Spleen (tissue), 11 donors: ENCODE data around the gene TAS2R30. TPM values are rescaled to one million over a fixed set of nuclear protein-coding genes. Genes with fewer than 3 reads are reported as not detected.

Experiments
- DNase-seq: peaks from one replicate; pipeline ENCODE4 v3.0.0-alpha.2; 2020
- H3K27ac ChIP-seq, 8 donors: fragments of 200-600 bp; sonication (generic) in 7 of 8; 1 replicate in 4 of 8; 2 replicates in 4 of 8; pipeline versions ENCODE4 v1.5.0 to v1.8.0; 2016 to 2021; ENCODE audit warnings: inconsistent platforms in 4 of 8, mild to moderate bottlenecking in 4 of 8, moderate library complexity in 1 of 8
- H3K27me3 ChIP-seq, 7 donors: fragments of 200-600 bp; sonication (generic) in 6 of 7; replicated peaks in 1 of 7; 1 replicate in 4 of 7; 2 replicates in 3 of 7; pipeline versions ENCODE4 v1.5.0 to v1.8.0; 2016 to 2021; ENCODE audit warnings: inconsistent platforms in 3 of 7, mild to moderate bottlenecking in 1 of 7
- H3K36me3 ChIP-seq, 6 donors: fragments of 200-600 bp; sonication (generic) in 5 of 6; 1 replicate in 4 of 6; 2 replicates in 2 of 6; pipeline versions ENCODE4 v1.5.0 to v1.8.0; 2016 to 2021; ENCODE audit warnings: inconsistent platforms in 2 of 6
- H3K4me1 ChIP-seq, 6 donors: fragments of 200-600 bp; sonication (generic) in 5 of 6; 1 replicate in 3 of 6; 2 replicates in 3 of 6; pipeline versions ENCODE4 v1.5.0 to v1.8.0; 2016 to 2021; ENCODE audit warnings: inconsistent platforms in 3 of 6
- H3K4me3 ChIP-seq, 8 donors: fragments of 200-600 bp; sonication (generic) in 7 of 8; 1 replicate in 4 of 8; 2 replicates in 4 of 8; pipeline versions ENCODE4 v1.5.0 to v1.8.0; 2016 to 2021; ENCODE audit warnings: inconsistent platforms in 4 of 8, mild to moderate bottlenecking in 4 of 8, moderate library complexity in 2 of 8
- H3K9me3 ChIP-seq, 8 donors: fragments of 200-600 bp; sonication (generic) in 7 of 8; 1 replicate in 4 of 8; 2 replicates in 4 of 8; pipeline versions ENCODE4 v1.5.0 to v1.8.0; 2016 to 2021; ENCODE audit warnings: inconsistent platforms in 4 of 8
- POLR2A ChIP-seq, 3 donors: fragments of 450-650 bp; IDR thresholded peaks; one replicate each; pipeline ENCODE4 v1.5.1; 2017; ENCODE audit warnings: antibody characterized with exemption in 3 of 3, mild to moderate bottlenecking in 1 of 3
- POLR2AphosphoS5 ChIP-seq, 3 donors: sonication (generic); formaldehyde crosslinking; IDR thresholded peaks; one replicate each; pipeline ENCODE4 v1.5.1; 2017; ENCODE audit warnings: antibody characterized with exemption in 3 of 3
- WGBS, 5 donors: extraction: QIAGEN DNeasy Blood & Tissue Kit in 3 of 5; methylation state at CpG; one replicate each; pipeline versions ENCODE4 v1.1.5 to v1.1.7; 2013 to 2018; 5-methylcytosine and 5-hydroxymethylcytosine counted together
- intact Hi-C: fragments of 100-400 bp; cut with DNase I; formaldehyde crosslinking; loops from one replicate; pipeline ENCODE4 v1.15.0; 2023; ENCODE audit warnings: low total_unique reads
- polyA plus RNA-seq, 3 donors: library from polyadenylated mRNA; stranded (reverse); fragments of 200-250 nt; gene quantifications; one replicate each; pipeline ENCODE4 v1.2.1, GENCODE V29; 2013
- total RNA-seq, 7 donors: library from RNA; depleted of rRNA in 3 of 7; stranded (reverse); fragments of >200 nt in 3 of 7; fragmentation: NEBNext Ultra II Directional in 4 of 7; extraction: Animal tissue kit (Norgen Biotek cat#: 25700) in 4 of 7; gene quantifications; one replicate each; pipeline versions ENCODE4 v1.1.0 to v1.2.1, GENCODE V29; 2016 to 2021
- TF ChIP-seq, protein P1 (sequence below), 11 experiments: fragments of 200-600 bp in 7 of 11; fragments of 450-650 bp in 4 of 11; sonication (generic) in 4 of 11; IDR thresholded peaks in 8 of 11; conservative IDR thresholded peaks in 3 of 11; 1 replicate in 7 of 11; 2 replicates in 4 of 11; pipeline versions ENCODE4 v1.4.0 to v1.8.0; 2016 to 2021; ENCODE audit warnings: antibody characterized with exemption in 11 of 11, inconsistent platforms in 4 of 11, mild to moderate bottlenecking in 1 of 11
- donor health status: healthy with polysubstance abuse.
- donor health status: DM: no; HTN: no; CAD: no; lungs with moderate emphysema.
- donor health status: DM: no; HTN: no; CAD: no.
- donor health status: Bipolar disorder and iron deficiency.
- donor health status: healthy.
- donor health status: DM: no; HTN: no; CAD: no.
- donor health status: DM: yes; HTN: yes; CAD: no.

TAS2R30 gene
- total and polyA plus RNA-seq, 10 donors: 0.09 to 30.7 (median 8.6) TPM; not detected in 1

DNA sequence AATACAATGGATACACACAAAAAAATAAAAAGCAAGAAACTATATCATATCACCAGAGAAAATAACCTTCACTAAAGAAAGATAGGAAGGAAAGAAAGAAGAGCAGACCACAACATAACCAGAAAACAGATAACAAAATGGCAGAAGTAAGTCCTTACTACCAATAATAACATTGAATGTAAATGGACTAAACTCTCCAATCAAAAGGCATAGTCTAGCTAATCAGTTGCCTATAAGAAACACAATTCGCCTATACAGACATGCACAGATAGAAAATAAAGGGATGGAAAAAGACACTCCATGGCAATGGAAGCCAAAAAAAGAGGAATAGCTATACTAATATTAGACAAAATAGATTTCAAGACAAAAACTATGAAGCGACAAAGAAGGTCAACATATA, 8.9 kb upstream of the TAS2R30 start:
- intact Hi-C loops: no loop called here
- DNase-seq: no peak
- no peak for TF ChIP-seq POLR2A (IDR thresholded peaks at IDR 0.05)
- H3K9me3 ChIP-seq: peaks cover 0 to 31% (median 24%) of the 10 kb centered on the region in 8 donors
- no peaks in the 10 kb centered on the region for H3K27me3 ChIP-seq
- H3K4me3 ChIP-seq: no peak overlapping the region
- WGBS, 5 donors: 50 to 96% (median 76%) methylated on average over 2 of the region's 2 CpGs
- H3K36me3 ChIP-seq: peaks cover 0 to 25% (median 0%) of the 10 kb centered on the region in 6 donors
- H3K4me1 ChIP-seq: no peaks in the 10 kb centered on the region
- H3K27ac ChIP-seq: no peak overlapping the region

DNA sequence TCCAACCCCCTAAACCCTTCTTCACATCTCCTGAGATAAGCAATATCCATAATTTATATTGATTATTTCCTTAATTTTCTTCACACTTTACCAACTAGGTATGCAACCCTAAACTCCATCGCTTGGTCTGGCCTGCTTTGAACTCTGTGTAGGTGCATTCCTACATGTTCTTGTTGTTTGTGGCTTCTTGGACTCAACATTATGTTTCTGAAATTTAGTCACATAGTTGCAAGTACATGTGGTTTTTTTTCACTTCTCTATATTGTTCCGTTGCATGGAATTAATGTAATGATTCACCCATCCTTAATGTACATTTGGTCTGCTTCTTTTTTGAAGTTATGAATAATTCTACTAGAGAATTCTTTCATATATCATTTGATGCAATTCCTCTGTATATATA, 1.6 kb upstream of the TAS2R30 start:
- no peak for DNase-seq
- intact Hi-C loops: no loop called here
- Histone ChIP-seq H3K27ac (no peak overlapping the region), H3K27me3 (no peaks in the 10 kb centered on the region), H3K9me3 (no peaks in the 10 kb centered on the region), H3K4me1 (no peaks in the 10 kb centered on the region), H3K36me3 (no peaks in the 10 kb centered on the region), H3K4me3 (no peak overlapping the region)
- WGBS, 5 donors: 27 to 78% (median 66%) methylated on average over 2 of the region's 2 CpGs
- TF ChIP-seq, protein P1, sequence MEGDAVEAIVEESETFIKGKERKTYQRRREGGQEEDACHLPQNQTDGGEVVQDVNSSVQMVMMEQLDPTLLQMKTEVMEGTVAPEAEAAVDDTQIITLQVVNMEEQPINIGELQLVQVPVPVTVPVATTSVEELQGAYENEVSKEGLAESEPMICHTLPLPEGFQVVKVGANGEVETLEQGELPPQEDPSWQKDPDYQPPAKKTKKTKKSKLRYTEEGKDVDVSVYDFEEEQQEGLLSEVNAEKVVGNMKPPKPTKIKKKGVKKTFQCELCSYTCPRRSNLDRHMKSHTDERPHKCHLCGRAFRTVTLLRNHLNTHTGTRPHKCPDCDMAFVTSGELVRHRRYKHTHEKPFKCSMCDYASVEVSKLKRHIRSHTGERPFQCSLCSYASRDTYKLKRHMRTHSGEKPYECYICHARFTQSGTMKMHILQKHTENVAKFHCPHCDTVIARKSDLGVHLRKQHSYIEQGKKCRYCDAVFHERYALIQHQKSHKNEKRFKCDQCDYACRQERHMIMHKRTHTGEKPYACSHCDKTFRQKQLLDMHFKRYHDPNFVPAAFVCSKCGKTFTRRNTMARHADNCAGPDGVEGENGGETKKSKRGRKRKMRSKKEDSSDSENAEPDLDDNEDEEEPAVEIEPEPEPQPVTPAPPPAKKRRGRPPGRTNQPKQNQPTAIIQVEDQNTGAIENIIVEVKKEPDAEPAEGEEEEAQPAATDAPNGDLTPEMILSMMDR (IDR thresholded peaks at IDR 0.05 in 8 of 11, conservative IDR thresholded peaks at IDR 0.05 in 3 of 11): no peak
- TF ChIP-seq POLR2A (IDR thresholded peaks at IDR 0.05) (no peak), POLR2AphosphoS5 (IDR thresholded peaks at IDR 0.05) (no peak)

DNA sequence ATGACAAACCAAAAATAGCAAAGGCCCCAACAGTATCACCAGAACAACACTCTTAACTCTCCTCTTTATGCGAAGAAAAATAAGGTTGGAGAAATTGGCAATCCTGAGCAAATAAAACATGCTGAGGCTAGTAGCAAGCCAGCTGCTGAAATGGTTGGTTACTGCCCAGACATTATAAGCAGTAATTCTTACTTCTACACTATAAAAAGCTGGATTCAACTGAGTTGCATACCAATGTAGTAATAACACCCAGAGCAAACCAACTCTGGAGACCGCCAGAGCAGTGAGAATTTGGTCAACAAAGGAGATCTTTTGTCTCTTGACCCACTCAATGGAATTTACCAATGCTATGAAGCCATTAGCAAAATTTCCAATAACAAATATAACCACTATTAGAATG, 628 bp downstream of the TAS2R30 start:
- no peak overlapping the region for H3K4me3 ChIP-seq
- H3K27me3 ChIP-seq: no peaks in the 10 kb centered on the region
- WGBS, 5 donors: 87 to 98% (median 96%) methylated on average over 2 of the region's 2 CpGs
- intact Hi-C loops: no loop called here
- no peak for DNase-seq
- no peaks in the 10 kb centered on the region for H3K9me3 ChIP-seq
- TF ChIP-seq POLR2A (IDR thresholded peaks at IDR 0.05) (no peak), POLR2AphosphoS5 (IDR thresholded peaks at IDR 0.05) (no peak)
- TF ChIP-seq, protein P1 (IDR thresholded peaks at IDR 0.05 in 8 of 11, conservative IDR thresholded peaks at IDR 0.05 in 3 of 11): no peak
- H3K36me3 ChIP-seq: peaks cover 0 to 6% (median 0%) of the 10 kb centered on the region in 6 donors
- H3K4me1 ChIP-seq: no peaks in the 10 kb centered on the region
- H3K27ac ChIP-seq: no peak overlapping the region

DNA sequence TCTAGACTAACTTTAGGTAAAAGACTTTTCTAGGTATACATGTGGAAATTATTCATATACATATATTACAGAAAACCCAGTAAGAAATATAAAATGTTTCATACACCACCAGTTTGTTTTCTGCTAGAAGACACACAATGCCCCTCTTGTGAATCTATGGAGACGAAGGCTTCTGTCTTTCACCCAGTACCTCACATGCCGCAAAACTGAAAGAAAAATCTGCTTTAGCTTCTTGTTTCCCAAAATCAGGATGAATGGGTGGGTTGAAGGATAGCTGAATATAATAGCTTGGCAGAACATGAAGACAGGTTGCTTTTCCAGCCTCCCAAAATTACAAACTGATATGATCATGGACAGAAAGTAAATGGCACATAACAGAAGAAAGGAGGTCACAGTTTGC, 1.3 kb downstream of the TAS2R30 start:
- 90 to 97% (median 97%) methylated on average over 2 of the region's 2 CpGs for WGBS, 5 donors
- no peak overlapping the region for H3K27ac ChIP-seq
- DNase-seq: no peak
- H3K4me3 ChIP-seq: no peak overlapping the region
- H3K4me1 ChIP-seq: no peaks in the 10 kb centered on the region
- H3K36me3 ChIP-seq: peaks cover 0 to 9% (median 0%) of the 10 kb centered on the region in 6 donors
- H3K27me3 ChIP-seq: no peaks in the 10 kb centered on the region
- TF ChIP-seq, protein P1 (IDR thresholded peaks at IDR 0.05 in 8 of 11, conservative IDR thresholded peaks at IDR 0.05 in 3 of 11): no peak
- TF ChIP-seq POLR2AphosphoS5 (IDR thresholded peaks at IDR 0.05) (no peak), POLR2A (IDR thresholded peaks at IDR 0.05) (no peak)
- intact Hi-C loops: no loop called here
- H3K9me3 ChIP-seq: peaks cover 0 to 4% (median 0%) of the 10 kb centered on the region in 8 donors

DNA sequence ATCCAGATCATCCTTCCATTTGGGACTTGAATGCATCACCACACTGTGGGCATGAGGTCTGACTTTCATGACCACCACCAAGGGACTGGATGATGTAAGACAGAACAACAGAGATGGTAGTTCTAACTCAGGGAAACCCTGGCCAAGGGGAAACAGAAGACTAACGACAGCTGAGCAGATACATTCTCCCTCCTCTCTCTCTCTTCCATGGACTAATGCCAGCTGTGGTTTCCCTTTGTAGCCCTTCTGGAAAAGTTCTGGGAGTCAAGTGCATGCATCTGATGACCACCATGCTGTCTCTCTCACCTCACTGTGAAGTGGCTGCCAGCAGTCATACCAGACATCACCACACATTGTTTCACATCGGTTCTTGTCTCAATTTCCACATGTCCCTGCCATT, 3.4 kb downstream of the TAS2R30 start:
- Histone ChIP-seq H3K27ac (no peak overlapping the region), H3K36me3 (peaks cover 0 to 10% (median 0%) of the 10 kb centered on the region in 6 donors), H3K27me3 (no peaks in the 10 kb centered on the region), H3K4me3 (no peak overlapping the region), H3K4me1 (no peaks in the 10 kb centered on the region), H3K9me3 (peaks cover 0 to 6% (median 0%) of the 10 kb centered on the region in 8 donors)
- intact Hi-C loops: no loop called here
- DNase-seq: no peak
- 0 to 100% (median 62%) methylated on average over 2 of the region's 2 CpGs for WGBS, 5 donors
- TF ChIP-seq POLR2AphosphoS5 (IDR thresholded peaks at IDR 0.05) (no peak), POLR2A (IDR thresholded peaks at IDR 0.05) (no peak)
- TF ChIP-seq, protein P1 (IDR thresholded peaks at IDR 0.05 in 8 of 11, conservative IDR thresholded peaks at IDR 0.05 in 3 of 11): no peak
